WERI-Rb-1 (cell line): ENCODE results near the gene NAB2.

Experiments used
- DNase-seq: peaks from one replicate; pipeline ENCODE4 v3.0.0-alpha.2; 2020
- H3K27ac ChIP-seq: fragments of 250-450 bp; sonication (Bioruptor Pico); 2 replicates; pipeline ENCODE4 v1.5.1; 2020; ENCODE audit warnings: mild to moderate bottlenecking, moderate library complexity
- H3K27me3 ChIP-seq: fragments of 250-450 bp; sonication (Bioruptor Pico); 2 replicates; pipeline ENCODE4 v1.5.1; 2021; ENCODE audit warnings: mild to moderate bottlenecking, low read depth, moderate library complexity; ENCODE audit not compliant: insufficient read depth, severe bottlenecking
- H3K36me3 ChIP-seq: fragments of 250-450 bp; sonication (Bioruptor Pico); 2 replicates; pipeline ENCODE4 v1.5.1; 2020; ENCODE audit warnings: mild to moderate bottlenecking, moderate library complexity
- H3K4me3 ChIP-seq: 2 replicates; pipeline ENCODE4 v1.5.1; 2011; ENCODE audit warnings: low read depth, mild to moderate bottlenecking, control low read depth, low read length
- H3K9me3 ChIP-seq: fragments of 250-450 bp; sonication (Bioruptor Pico); 2 replicates; pipeline ENCODE4 v1.5.1; 2021; ENCODE audit warnings: mild to moderate bottlenecking, moderate library complexity; ENCODE audit not compliant: severe bottlenecking
- TF ChIP-seq, protein P1 (sequence below): IDR thresholded peaks from 2 replicates; pipeline ENCODE4 v1.5.1; 2011; ENCODE audit warnings: low read depth, mild to moderate bottlenecking, control low read depth, inconsistent platforms, low read length

NAB2 gene

DNA sequence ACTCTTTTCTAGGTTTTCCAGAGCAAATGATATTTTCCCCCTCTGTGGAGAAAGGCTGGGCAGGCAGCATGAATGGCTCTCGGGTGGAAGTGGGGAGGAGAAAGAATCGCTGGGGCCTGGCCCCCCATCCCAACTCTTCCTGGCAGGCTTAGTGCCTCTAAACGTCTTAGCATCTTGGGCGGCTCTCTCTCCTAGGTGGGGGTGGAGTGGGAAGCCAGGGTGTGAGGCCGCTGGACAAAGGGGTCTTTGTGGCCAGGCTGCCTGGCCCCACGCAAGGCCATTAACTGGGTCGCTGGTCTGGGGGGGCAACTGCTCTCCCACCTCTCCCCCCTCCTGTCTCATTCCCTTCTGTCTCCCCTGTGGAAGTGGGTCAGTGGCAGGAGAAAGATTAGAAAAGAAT lies 53.8 kb downstream of the NAB2 start:
- H3K9me3 ChIP-seq: no peaks in the 10 kb centered on the region
- no peaks in the 10 kb centered on the region; the same call in 1 of the 2 replicates for H3K36me3 ChIP-seq
- no peaks in the 10 kb centered on the region for H3K27me3 ChIP-seq
- TF ChIP-seq, protein P1, sequence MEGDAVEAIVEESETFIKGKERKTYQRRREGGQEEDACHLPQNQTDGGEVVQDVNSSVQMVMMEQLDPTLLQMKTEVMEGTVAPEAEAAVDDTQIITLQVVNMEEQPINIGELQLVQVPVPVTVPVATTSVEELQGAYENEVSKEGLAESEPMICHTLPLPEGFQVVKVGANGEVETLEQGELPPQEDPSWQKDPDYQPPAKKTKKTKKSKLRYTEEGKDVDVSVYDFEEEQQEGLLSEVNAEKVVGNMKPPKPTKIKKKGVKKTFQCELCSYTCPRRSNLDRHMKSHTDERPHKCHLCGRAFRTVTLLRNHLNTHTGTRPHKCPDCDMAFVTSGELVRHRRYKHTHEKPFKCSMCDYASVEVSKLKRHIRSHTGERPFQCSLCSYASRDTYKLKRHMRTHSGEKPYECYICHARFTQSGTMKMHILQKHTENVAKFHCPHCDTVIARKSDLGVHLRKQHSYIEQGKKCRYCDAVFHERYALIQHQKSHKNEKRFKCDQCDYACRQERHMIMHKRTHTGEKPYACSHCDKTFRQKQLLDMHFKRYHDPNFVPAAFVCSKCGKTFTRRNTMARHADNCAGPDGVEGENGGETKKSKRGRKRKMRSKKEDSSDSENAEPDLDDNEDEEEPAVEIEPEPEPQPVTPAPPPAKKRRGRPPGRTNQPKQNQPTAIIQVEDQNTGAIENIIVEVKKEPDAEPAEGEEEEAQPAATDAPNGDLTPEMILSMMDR: no peak
- H3K4me3 ChIP-seq: no peak overlapping the region
- H3K27ac ChIP-seq: no peak overlapping the region
- DNase-seq: no peak

DNA sequence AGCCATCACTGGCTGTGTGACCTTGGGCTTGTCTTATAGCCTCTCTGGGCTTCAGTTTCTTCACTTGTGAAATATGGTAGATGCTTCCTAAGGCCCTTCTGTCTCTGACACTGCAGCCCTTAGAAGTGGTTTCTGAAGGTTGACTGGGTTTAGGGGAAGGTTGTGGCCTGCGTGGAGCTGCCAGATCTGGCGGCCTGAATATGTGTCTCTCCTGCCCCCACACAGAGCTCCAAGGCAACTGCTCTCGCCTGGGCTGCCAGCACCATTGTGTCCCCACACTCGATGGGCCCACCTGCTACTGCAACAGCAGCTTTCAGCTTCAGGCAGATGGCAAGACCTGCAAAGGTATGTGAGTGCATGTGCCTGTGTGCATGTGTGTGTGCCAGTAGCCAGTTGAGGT lies 54.5 kb downstream of the NAB2 start:
- H3K27me3 ChIP-seq: no peaks in the 10 kb centered on the region
- no peaks in the 10 kb centered on the region; the same call in 1 of the 2 replicates for H3K36me3 ChIP-seq
- TF ChIP-seq, protein P1: no peak
- no peak for DNase-seq
- H3K4me3 ChIP-seq: no peak overlapping the region
- H3K9me3 ChIP-seq: no peaks in the 10 kb centered on the region
- H3K27ac ChIP-seq: no peak overlapping the region
